Esophagus (tissue), 2 donors: ENCODE results near the gene ARMC5. TPM values are rescaled to one million over a fixed set of nuclear protein-coding genes. Genes with fewer than 3 reads are reported as not detected.
"Not testable (repeated sequence)": the region's sequence is repeated elsewhere in the genome, so short reads cannot be mapped to it uniquely, and the experiment has no call there.

Experiments used
- H3K27ac ChIP-seq, 2 donors: one replicate each; pipeline ENCODE4 v1.5.1; 2013; ENCODE audit warnings: low read depth in 2 of 2, mild to moderate bottlenecking in 2 of 2, inconsistent platforms in 1 of 2, low read length in 1 of 2, moderate library complexity in 1 of 2
- H3K27me3 ChIP-seq, 2 donors: one replicate each; pipeline ENCODE4 v1.6.1; 2013; ENCODE audit warnings: low read length in 2 of 2, control low read depth in 1 of 2, mild to moderate bottlenecking in 1 of 2; ENCODE audit not compliant: insufficient read depth in 2 of 2, control insufficient read depth in 1 of 2
- H3K36me3 ChIP-seq, 2 donors: one replicate each; pipeline ENCODE4 v1.6.1; 2013; ENCODE audit warnings: low read length in 1 of 2; ENCODE audit not compliant: control insufficient read depth in 2 of 2, insufficient read depth in 2 of 2
- H3K4me1 ChIP-seq, 2 donors: one replicate each; pipeline ENCODE4 v1.6.1; 2013; ENCODE audit warnings: low read length in 1 of 2; ENCODE audit not compliant: control insufficient read depth in 2 of 2, insufficient read depth in 2 of 2
- H3K4me3 ChIP-seq, 2 donors: one replicate each; pipeline ENCODE4 v1.5.1; 2013; ENCODE audit warnings: low read length in 2 of 2, mild to moderate bottlenecking in 2 of 2, low read depth in 1 of 2, moderate library complexity in 1 of 2
- H3K9me3 ChIP-seq, 2 donors: one replicate each; pipeline ENCODE4 v1.6.1; 2013; ENCODE audit warnings: mild to moderate bottlenecking in 2 of 2, low read depth in 1 of 2, low read length in 1 of 2, moderate library complexity in 1 of 2; ENCODE audit not compliant: control insufficient read depth in 2 of 2, insufficient read depth in 1 of 2
- WGBS, 2 donors: extraction: QIAGEN DNeasy Blood & Tissue Kit; methylation state at CpG; one replicate each; pipeline ENCODE4 v1.1.7; 2013; 5-methylcytosine and 5-hydroxymethylcytosine counted together
- polyA plus RNA-seq, 2 donors: library from polyadenylated mRNA; stranded (reverse); fragments of 200-250 nt; gene quantifications; one replicate each; pipeline ENCODE4 v1.2.3, GENCODE V29; 2013
- donor health status: healthy with polysubstance abuse.
- donor health status: Bipolar disorder and iron deficiency.

ARMC5 gene
- polyA plus RNA-seq, 2 donors, result 10.3 to 15.1 TPM

DNA sequence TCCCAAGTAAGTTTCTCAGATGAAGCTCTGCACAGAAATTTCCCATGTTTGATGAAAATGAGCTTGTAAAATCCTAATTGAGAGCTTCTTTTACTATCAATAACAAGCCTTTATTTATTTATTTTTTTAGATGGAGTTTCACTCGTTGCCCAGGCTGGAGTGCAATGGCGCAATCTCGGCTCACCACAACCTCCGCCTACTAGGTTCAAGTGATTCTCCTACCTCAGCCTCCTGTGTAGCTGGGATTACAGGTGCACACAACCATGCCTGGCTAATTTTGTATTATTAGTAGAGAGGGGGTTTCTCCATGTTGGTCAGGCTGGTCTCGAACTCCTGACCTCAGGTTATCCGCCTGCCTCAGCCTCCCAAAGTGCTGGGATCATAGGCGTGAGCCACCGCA, 44.3 kb downstream of the ARMC5 start:
- not testable (repeated sequence) for H3K4me1 ChIP-seq, H3K27ac ChIP-seq, H3K9me3 ChIP-seq, H3K27me3 ChIP-seq, H3K4me3 ChIP-seq, H3K36me3 ChIP-seq
- 93 to 96% methylated on average over 8 of the region's 8 CpGs for WGBS, 2 donors

DNA sequence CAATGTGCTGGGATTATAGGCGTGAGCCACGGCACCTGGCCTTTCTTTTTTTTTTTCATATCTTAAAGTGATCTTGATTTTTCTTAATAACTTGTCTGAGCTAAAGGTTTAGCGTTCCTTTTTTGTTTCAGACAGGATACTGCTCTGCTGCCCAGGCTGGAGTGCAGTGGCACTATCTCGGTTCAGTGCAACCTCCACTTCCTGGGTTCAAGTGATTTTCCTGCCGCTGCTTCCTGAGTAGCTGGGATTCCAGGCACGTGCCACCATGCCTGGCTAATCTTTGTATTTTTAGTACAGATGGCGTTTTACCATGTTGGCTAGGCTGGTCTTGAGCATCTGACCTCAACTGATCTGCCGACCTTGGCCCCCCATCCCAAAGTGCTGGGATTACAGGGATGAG, 44.9 kb downstream of the ARMC5 start:
- Histone ChIP-seq H3K27ac (no peak overlapping the region), H3K36me3 (peaks cover 2 to 5% of the 10 kb centered on the region in 2 donors), H3K4me3 (no peak overlapping the region), H3K9me3 (no peaks in the 10 kb centered on the region), H3K27me3 (no peaks in the 10 kb centered on the region), H3K4me1 (no peaks in the 10 kb centered on the region)
- 68 to 75% methylated on average over 8 of the region's 8 CpGs for WGBS, 2 donors

DNA sequence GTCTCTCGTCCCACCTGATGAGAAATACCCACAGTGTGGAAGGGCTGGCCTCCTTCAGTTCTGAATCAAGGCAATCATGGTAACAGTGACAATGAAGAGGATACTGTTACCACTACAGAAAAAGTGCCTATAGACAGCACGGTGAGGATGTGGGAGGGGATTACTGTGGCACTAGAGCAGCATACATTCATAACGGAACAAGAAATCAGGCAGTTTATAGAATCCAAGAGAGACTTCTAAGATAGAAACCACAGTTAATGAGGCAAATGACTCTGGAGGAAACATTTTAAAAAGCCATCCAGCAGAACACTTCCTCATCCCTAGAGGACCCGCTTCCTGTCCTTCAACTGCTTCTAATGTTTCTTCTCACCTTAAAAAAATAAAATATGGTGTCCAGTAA, 46.2 kb downstream of the ARMC5 start:
- Histone ChIP-seq H3K4me1 (no peaks in the 10 kb centered on the region), H3K4me3 (no peak overlapping the region)
- WGBS, 2 donors, result 70 to 76% methylated on average over 4 of the region's 4 CpGs

DNA sequence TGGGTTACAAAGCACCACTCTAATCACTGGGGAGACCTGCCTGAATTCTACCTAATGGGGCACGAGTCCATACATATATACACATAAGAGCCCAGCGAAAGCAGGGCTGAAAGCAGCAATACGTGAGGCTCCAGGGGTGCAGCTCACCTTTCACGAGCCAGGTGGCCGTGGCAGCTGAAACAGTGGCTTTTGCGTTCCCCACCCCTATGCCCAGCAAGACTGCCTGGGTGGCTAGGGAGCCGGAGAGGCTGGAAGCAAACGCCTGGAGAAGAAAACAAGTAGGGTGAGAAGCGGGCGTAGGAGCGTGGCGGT, 48.3 kb downstream of the ARMC5 start:
- Histone ChIP-seq H3K4me1 (no peaks in the 10 kb centered on the region), H3K27ac (peak overlapping the region; percentile 87 to 95), H3K36me3 (no peaks in the 10 kb centered on the region), H3K27me3 (no peaks in the 10 kb centered on the region), H3K9me3 (no peaks in the 10 kb centered on the region), H3K4me3 (peak overlapping the region; percentile 85 to 92)
- whole genome bisulfite sequencing, 2 donors, result 2% methylated on average over 12 of the region's 12 CpGs

More for the DNA sequence above, 46.2 kb downstream of the ARMC5 start:
- Histone ChIP-seq H3K36me3 (peaks cover 0 to 2% of the 10 kb centered on the region in 2 donors), H3K9me3 (no peaks in the 10 kb centered on the region), H3K27me3 (no peaks in the 10 kb centered on the region), H3K27ac (peak overlapping the region in 1 of 2 donors; percentile 3)

DNA sequence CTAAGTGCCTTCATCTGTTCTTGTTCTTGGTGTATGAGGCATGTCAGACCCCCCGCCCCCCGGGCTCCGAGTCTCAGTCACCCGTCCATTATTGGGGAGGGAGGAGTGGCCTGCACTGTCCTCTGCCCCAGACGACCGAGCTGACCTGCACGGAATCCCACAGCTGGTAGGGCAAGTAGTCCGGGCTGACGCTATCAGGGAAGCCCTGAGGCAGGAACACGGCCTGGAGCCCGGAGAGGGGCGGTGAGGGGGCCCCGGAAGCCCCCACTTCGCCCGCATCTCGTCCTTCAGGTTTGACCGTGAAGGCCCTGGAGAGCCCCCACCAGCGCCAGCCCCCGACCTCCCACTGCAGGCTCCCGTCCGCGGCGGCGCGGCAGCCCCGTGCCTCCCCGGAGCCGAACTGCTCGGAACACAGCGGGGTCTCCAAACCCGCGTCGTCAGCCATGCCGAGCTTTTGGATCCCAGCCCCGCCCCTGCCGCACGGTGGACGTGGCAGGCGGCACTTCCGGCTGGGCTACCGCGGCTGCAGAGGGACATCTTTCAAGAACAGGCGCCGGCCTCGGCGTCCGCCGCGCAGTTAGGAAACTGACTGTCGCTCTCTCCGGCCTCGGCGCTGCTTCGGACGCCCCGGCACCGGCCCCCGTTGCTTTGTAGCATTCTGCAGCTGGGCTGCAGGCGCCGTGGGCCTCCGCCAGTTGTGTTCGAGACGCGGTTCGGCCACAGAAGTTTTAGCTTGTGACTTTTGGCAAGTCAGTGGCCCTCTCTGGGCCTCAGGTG, 48.8 kb downstream of the ARMC5 start, which contains the start of gene RUSF1:
RUSF1 (minus strand) TSS at position 463 of the 777 bp plus-strand sequence; CDS start at position 445, 18 bp downstream.
- H3K27ac ChIP-seq, result peak within 1 kb of the TSS; percentile 87 to 95
- H3K9me3 ChIP-seq, result no peaks in the 10 kb centered on the region
- H3K36me3 ChIP-seq, result no peaks in the 10 kb centered on the region
- H3K4me3 ChIP-seq, result peak within 1 kb of the TSS; percentile 85 to 92
- H3K27me3 ChIP-seq, result no peaks in the 10 kb centered on the region
- H3K4me1 ChIP-seq, result no peaks in the 10 kb centered on the region
- 0% methylated on average over 64 to 65 of the region's 65 CpGs for WGBS, 2 donors

DNA sequence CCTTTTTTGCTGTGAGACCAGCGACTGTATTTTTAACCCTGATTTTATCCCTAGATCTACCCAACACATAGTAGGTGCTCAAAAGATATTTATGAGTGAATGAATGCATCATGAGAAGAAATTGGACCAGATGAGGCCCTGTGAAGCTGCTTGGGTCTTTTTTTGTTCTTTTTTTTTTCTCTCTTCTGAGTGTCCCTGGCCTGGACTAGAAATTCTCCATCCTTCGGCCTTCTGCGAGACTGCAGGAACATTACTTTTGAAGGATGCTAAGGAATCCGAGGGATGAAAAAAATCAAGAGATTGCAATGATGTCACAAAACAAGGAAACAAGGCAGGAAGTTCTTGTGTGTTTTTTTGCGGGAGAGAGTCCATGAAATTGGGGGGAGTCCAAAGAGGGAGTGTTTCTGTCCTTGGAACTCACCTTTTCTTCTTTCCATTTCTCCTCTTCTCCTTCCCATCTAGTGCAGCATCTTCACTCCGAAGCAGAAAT, 49.5 kb downstream of the ARMC5 start:
- 10 to 14% methylated on average over 6 of the region's 6 CpGs for WGBS, 2 donors
- no peaks in the 10 kb centered on the region for H3K4me1 ChIP-seq

DNA sequence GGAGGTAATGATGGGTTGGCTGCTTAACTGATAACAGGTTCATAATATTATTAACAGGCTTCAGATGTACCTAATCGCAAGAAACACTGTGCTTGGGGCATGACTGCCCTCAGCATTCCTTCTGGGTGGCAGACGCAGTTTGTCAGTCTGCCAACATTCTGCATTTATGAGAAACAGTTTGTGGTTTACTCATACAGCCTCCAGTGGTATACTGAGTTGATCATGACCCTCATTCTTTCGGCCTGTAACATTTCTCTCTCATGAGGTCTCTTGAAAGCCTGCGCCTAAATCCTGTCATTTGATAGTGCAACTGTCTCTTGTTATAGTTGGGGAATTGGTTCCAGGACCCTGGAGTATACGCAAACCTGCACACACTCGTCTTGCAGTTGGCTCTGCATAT, 53.8 kb downstream of the ARMC5 start:
- Histone ChIP-seq H3K27me3 (no peaks in the 10 kb centered on the region), H3K4me1 (no peaks in the 10 kb centered on the region), H3K4me3 (no peak overlapping the region), H3K36me3 (no peaks in the 10 kb centered on the region), H3K9me3 (no peaks in the 10 kb centered on the region), H3K27ac (no peak overlapping the region)
- WGBS, 2 donors, result 68 to 78% methylated on average over 6 of the region's 6 CpGs

More for the DNA sequence above, 49.5 kb downstream of the ARMC5 start:
- H3K9me3 ChIP-seq, result no peaks in the 10 kb centered on the region
- no peaks in the 10 kb centered on the region for H3K36me3 ChIP-seq
- no peaks in the 10 kb centered on the region for H3K27me3 ChIP-seq
- peak overlapping the region; percentile 85 to 92 for H3K4me3 ChIP-seq
- peak overlapping the region; percentile 79 to 95 for H3K27ac ChIP-seq

DNA sequence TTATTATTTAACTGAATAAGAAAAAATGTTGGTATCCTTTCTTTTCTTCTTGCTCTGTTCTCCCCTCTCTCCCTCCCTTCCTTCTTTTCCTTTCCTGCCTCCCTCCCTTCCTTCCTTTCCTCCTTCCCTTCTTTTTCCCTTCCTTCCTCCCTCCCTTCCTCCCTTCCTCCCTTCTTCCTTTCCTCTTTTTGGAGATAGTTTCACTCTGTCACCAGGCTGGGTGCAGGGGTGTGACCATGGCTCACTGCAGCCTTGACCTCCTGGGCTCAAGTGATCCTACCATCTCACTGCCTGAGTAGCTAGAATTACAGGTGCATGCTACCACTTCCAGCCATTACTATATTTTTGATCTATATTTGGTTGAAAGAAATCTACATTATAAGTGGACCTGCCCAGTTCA, 54.6 kb downstream of the ARMC5 start:
- Histone ChIP-seq H3K4me1 (no peaks in the 10 kb centered on the region), H3K4me3 (no peak overlapping the region), H3K36me3 (no peaks in the 10 kb centered on the region), H3K27ac (no peak overlapping the region), H3K9me3 (no peaks in the 10 kb centered on the region), H3K27me3 (no peaks in the 10 kb centered on the region)
